ENCODE data around the gene CFAP221. TPM values are rescaled to one million over a fixed set of nuclear protein-coding genes. Genes with fewer than 3 reads are reported as not detected.

CFAP221 gene
- total and polyA plus RNA-seq, 10 of the 15 experiments (the other 5 are each of a cell fraction or from before 2014, with no cell fraction given) = not detected

DNA sequence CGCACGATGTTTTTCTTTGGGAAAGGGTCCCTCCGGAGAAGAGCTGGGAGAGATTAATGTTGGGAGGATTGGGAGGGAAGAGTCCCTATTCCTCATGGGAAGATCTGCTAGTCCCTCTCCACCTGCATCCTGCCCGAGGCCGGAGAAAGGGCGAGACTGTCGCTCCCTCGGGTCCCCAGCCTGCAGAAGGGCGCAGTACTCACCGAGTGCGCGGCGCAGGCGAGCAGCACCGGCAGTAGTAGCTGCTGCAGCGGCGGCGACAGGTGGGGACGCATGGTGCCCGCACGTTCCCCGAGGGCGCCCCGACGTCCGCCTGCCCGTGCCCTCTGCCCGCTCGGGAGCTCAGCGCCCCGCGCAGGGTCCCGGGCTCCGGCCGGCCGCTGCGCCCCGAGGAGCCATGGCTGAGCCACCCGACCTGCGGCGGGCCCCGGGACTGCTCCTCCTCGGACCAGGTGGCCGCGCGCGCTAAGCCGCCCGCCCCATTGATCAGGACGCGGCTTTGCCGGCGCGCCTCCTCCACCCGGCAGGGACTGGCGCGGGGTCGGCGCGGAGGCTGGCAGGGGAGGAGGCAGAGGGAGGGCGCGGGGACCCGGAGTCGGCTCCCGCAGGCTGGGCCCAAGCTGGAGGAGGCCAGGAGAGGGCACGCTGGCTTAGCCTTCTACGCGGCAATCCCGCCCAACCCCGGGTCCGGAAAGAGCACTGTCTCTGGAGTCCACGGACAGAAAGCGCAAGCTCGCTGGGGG is 20.1 kb upstream of the CFAP221 start, which contains the start of gene SCTR (continued):
- no peak for TF ChIP-seq POLR2AphosphoS5 (IDR thresholded peaks at IDR 0.05; ENCODE audit: low read length)
- TF ChIP-seq PML (IDR thresholded peaks at IDR 0.05; ENCODE audit: low read length) = no peak
- TF ChIP-seq, protein P1, sequence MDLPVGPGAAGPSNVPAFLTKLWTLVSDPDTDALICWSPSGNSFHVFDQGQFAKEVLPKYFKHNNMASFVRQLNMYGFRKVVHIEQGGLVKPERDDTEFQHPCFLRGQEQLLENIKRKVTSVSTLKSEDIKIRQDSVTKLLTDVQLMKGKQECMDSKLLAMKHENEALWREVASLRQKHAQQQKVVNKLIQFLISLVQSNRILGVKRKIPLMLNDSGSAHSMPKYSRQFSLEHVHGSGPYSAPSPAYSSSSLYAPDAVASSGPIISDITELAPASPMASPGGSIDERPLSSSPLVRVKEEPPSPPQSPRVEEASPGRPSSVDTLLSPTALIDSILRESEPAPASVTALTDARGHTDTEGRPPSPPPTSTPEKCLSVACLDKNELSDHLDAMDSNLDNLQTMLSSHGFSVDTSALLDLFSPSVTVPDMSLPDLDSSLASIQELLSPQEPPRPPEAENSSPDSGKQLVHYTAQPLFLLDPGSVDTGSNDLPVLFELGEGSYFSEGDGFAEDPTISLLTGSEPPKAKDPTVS (IDR thresholded peaks at IDR 0.05; ENCODE audit: low read depth, low read length) = no peak
- no peak for TF ChIP-seq CBX3 (IDR thresholded peaks at IDR 0.05; ENCODE audit: borderline replicate concordance, low read depth)
- no peak for TF ChIP-seq JUND (IDR thresholded peaks at IDR 0.05; ENCODE audit: low read depth, low read length)
- TF ChIP-seq MYC (IDR thresholded peaks at IDR 0.05; ENCODE audit: insufficient read depth, insufficient read length, insufficient replicate concordance, low read length, severe bottlenecking) = no peak
- TF ChIP-seq KDM1A (IDR thresholded peaks at IDR 0.05; ENCODE audit: borderline replicate concordance) = no peak

- ATAC-seq (no peak), DNase-seq (ENCODE audit: low read depth, low spot score) (no peak), FAIRE-seq (no peak)
- no peaks in the 10 kb centered on the region for H3K36me3 ChIP-seq (ENCODE audit: control insufficient read depth in 2 of 2, insufficient read depth in 2 of 2, low read length in 1 of 2)
- ChIA-PET RAD21 (ENCODE audit: unreplicated experiment) (no interaction called here), SMC1A (ENCODE audit: uncharacterized antibody, unreplicated experiment) (interaction anchor here (1.3 kb wide), 1 partner anchor 56 kb away, joined by 3 read pairs; no protein-coding TSS in a partner anchor), POLR2A (no interaction called here), CTCF (interaction anchor here (0.7 kb wide), 1 partner anchor 8 kb away, joined by 3 read pairs; no protein-coding TSS in a partner anchor)
- no peak overlapping the region for H3K9ac ChIP-seq (ENCODE audit: control insufficient read depth, insufficient read depth, low read length)
- intact Hi-C loops (cut with micrococcal nuclease; ENCODE audit: unreplicated experiment) (no loop called here), in situ Hi-C loops (cut with MboI) (no loop called here)
- H4K20me1 ChIP-seq (ENCODE audit: control insufficient read depth, insufficient read depth) = no peaks in the 10 kb centered on the region
- TF ChIP-seq YY1 (IDR thresholded peaks at IDR 0.05; ENCODE audit: low read depth, low read length) = no peak
- no peak for TF ChIP-seq POLR2AphosphoS5 (IDR thresholded peaks at IDR 0.05; ENCODE audit: low read length)
- TF ChIP-seq ZSCAN29 (IDR thresholded peaks at IDR 0.05) = no peak
- no peak for TF ChIP-seq CBX5 (IDR thresholded peaks at IDR 0.05; ENCODE audit: low read depth)
- no TSS peak for BruUV-seq (replicated peaks)
- no peaks in the 10 kb centered on the region for H3K79me2 ChIP-seq (ENCODE audit: control insufficient read depth, insufficient read depth, low read length)
- WGBS (ENCODE audit: insufficient coverage, insufficient replicate concordance, low lambda C conversion rate, missing lambda C conversion rate) = 41% methylated on average over 4 of the region's 4 CpGs
- H3K4me3 ChIP-seq = no peak overlapping the region
- no peak overlapping the region for H2AFZ ChIP-seq (ENCODE audit: control insufficient read depth, low read depth, low read length)
- H3K27me3 ChIP-seq (replicated peaks in 1 of 2; ENCODE audit: control insufficient read depth in 2 of 2, insufficient read depth in 2 of 2, low read length in 1 of 2) = peaks cover 3 to 7% of the 10 kb centered on the region in 2 experiments; a peak in 2 of 4 replicates
- H3K4me2 ChIP-seq (ENCODE audit: control insufficient read depth, insufficient read depth) = no peak overlapping the region
- no peaks in the 10 kb centered on the region for H3K4me1 ChIP-seq (ENCODE audit: control insufficient read depth, insufficient read depth, low read length)
- H3K27ac ChIP-seq (ENCODE audit: control insufficient read depth, insufficient read depth) = no peak overlapping the region
- no peaks in the 10 kb centered on the region for H3K9me3 ChIP-seq (replicated peaks; ENCODE audit: control insufficient read depth, insufficient read depth, low read length)
Observed at GRCh38 chr2:119525614-119526013, 18.6 kb upstream of the CFAP221 start.
